ENCODE results near the gene ASIC3.

DNA sequence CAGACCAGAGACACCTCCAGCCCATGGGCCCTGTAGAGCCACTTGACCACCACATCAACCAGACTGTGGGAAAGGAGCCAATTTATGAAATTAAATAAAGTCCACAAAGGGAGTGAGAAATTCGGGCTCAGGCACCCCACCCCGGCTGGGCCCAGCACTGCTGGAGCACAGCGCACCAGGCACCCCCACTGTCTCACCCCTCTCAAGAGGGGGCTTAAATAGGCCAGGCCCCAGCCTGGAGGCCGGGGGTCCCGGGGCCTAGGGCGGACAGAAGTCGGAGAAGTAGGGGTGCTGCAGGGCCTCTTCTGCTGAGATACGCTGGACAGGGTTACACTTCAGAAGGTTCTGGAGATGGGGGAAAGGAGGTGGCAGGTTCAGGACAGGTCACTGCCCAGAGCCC is 5.4 kb downstream of the ASIC3 start:
- TF ChIP-seq POLR2AphosphoS5 (IDR thresholded peaks at IDR 0.05) = no peak
- TF ChIP-seq, protein P1, sequence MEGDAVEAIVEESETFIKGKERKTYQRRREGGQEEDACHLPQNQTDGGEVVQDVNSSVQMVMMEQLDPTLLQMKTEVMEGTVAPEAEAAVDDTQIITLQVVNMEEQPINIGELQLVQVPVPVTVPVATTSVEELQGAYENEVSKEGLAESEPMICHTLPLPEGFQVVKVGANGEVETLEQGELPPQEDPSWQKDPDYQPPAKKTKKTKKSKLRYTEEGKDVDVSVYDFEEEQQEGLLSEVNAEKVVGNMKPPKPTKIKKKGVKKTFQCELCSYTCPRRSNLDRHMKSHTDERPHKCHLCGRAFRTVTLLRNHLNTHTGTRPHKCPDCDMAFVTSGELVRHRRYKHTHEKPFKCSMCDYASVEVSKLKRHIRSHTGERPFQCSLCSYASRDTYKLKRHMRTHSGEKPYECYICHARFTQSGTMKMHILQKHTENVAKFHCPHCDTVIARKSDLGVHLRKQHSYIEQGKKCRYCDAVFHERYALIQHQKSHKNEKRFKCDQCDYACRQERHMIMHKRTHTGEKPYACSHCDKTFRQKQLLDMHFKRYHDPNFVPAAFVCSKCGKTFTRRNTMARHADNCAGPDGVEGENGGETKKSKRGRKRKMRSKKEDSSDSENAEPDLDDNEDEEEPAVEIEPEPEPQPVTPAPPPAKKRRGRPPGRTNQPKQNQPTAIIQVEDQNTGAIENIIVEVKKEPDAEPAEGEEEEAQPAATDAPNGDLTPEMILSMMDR (IDR thresholded peaks at IDR 0.05) = no peak

Data from stomach (tissue), 4 donors.